Measurements from ENCODE around the gene BTBD19. TPM values are rescaled to one million over a fixed set of nuclear protein-coding genes. Genes with fewer than 3 reads are reported as not detected.

The BTBD19 gene
- polyA plus RNA-seq, 1 of the 3 experiments (the other 2 are of a cell fraction) = 36.9 TPM

DNA sequence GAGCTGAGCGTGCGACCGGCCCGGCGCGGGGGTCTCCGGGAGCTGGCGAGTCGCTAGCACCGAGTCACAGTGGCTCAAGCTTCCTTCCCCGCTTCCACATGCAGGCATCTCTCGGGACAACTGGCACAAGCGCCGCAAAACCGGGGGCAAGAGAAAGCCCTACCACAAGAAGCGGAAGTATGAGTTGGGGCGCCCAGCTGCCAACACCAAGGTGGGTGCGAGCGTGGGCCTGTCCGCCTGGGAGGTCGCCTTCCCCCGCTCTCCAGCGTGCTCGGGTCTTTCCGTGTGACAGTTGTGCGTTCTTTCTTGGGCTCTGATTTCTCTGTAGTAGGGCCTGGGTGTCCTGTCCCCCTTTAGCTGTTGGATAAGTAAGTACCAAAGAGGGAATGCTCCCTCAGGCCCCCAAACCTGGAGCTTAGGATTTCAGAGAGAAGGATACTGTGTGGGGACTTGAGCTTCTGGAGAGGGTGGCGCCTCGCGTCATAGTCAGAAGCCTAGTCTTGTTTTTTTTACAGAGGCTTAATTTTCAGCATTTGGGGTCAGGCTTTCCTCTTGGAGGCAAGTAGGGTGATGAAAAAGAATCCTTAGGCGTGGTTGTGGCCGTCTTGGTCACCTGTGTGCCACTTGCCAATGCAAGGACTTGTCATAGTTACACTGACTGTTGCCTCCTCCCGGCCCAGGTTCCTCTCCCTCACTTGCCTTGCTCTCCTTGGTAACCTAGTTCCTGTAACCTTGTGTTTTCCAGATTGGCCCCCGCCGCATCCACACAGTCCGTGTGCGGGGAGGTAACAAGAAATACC lies 32.2 kb upstream of the BTBD19 start:
- ChIA-PET CTCF (interaction anchor here (1.1 to 2.7 kb wide), 8 partner anchors 8 to 45 kb away, joined by 3 to 16 read pairs (median 4); partner anchors contain the start of genes BTBD19, PLK3 and RNU5D-1), POLR2A (interaction anchor here (0.6 to 2.5 kb wide), 23 partner anchors 8 to 564 kb away, joined by 3 to 22 read pairs (median 6); partner anchors contain the start of genes ARMH1, BEST4, BTBD19 and EIF2B3)
- H3F3A ChIP-seq (replicated peaks; ENCODE audit: insufficient read depth) = peaks cover 59% of the 10 kb centered on the region
- TF ChIP-seq POLR2AphosphoS5 (IDR thresholded peaks at IDR 0.05; ENCODE audit: low read depth, low read length) (no peak), RCOR1 (IDR thresholded peaks at IDR 0.05; ENCODE audit: low read length) (no peak), GABPA (IDR thresholded peaks at IDR 0.05; ENCODE audit: low read depth) (no peak), RXRA (IDR thresholded peaks at IDR 0.05; ENCODE audit: borderline replicate concordance, low read depth) (no peak), FOSL2 (IDR thresholded peaks at IDR 0.05; ENCODE audit: borderline replicate concordance, low read depth) (no peak), FOXM1 (IDR thresholded peaks at IDR 0.05; ENCODE audit: low read depth) (no peak), CHD2 (IDR thresholded peaks at IDR 0.05; ENCODE audit: low read length, partially characterized antibody) (no peak), YY1 (IDR thresholded peaks at IDR 0.05; ENCODE audit: low read depth) (no peak)
- TF ChIP-seq, protein P1, sequence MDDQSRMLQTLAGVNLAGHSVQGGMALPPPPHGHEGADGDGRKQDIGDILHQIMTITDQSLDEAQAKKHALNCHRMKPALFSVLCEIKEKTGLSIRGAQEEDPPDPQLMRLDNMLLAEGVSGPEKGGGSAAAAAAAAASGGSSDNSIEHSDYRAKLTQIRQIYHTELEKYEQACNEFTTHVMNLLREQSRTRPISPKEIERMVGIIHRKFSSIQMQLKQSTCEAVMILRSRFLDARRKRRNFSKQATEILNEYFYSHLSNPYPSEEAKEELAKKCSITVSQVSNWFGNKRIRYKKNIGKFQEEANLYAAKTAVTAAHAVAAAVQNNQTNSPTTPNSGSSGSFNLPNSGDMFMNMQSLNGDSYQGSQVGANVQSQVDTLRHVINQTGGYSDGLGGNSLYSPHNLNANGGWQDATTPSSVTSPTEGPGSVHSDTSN (IDR thresholded peaks at IDR 0.05) = no peak
- TF ChIP-seq, protein P2, sequence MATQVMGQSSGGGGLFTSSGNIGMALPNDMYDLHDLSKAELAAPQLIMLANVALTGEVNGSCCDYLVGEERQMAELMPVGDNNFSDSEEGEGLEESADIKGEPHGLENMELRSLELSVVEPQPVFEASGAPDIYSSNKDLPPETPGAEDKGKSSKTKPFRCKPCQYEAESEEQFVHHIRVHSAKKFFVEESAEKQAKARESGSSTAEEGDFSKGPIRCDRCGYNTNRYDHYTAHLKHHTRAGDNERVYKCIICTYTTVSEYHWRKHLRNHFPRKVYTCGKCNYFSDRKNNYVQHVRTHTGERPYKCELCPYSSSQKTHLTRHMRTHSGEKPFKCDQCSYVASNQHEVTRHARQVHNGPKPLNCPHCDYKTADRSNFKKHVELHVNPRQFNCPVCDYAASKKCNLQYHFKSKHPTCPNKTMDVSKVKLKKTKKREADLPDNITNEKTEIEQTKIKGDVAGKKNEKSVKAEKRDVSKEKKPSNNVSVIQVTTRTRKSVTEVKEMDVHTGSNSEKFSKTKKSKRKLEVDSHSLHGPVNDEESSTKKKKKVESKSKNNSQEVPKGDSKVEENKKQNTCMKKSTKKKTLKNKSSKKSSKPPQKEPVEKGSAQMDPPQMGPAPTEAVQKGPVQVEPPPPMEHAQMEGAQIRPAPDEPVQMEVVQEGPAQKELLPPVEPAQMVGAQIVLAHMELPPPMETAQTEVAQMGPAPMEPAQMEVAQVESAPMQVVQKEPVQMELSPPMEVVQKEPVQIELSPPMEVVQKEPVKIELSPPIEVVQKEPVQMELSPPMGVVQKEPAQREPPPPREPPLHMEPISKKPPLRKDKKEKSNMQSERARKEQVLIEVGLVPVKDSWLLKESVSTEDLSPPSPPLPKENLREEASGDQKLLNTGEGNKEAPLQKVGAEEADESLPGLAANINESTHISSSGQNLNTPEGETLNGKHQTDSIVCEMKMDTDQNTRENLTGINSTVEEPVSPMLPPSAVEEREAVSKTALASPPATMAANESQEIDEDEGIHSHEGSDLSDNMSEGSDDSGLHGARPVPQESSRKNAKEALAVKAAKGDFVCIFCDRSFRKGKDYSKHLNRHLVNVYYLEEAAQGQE (IDR thresholded peaks at IDR 0.05; ENCODE audit: low read depth, low read length) = no peak
- TF ChIP-seq, protein P3, sequence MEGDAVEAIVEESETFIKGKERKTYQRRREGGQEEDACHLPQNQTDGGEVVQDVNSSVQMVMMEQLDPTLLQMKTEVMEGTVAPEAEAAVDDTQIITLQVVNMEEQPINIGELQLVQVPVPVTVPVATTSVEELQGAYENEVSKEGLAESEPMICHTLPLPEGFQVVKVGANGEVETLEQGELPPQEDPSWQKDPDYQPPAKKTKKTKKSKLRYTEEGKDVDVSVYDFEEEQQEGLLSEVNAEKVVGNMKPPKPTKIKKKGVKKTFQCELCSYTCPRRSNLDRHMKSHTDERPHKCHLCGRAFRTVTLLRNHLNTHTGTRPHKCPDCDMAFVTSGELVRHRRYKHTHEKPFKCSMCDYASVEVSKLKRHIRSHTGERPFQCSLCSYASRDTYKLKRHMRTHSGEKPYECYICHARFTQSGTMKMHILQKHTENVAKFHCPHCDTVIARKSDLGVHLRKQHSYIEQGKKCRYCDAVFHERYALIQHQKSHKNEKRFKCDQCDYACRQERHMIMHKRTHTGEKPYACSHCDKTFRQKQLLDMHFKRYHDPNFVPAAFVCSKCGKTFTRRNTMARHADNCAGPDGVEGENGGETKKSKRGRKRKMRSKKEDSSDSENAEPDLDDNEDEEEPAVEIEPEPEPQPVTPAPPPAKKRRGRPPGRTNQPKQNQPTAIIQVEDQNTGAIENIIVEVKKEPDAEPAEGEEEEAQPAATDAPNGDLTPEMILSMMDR (IDR thresholded peaks at IDR 0.05) = no peak
- peak overlapping the region; percentile 98 for H3K4me2 ChIP-seq
- H3K4me3 ChIP-seq (ENCODE audit: low read depth in 2 of 2, low read length in 1 of 2) = peak overlapping the region; percentile 54 to 79
- DNase-seq = no peak
- peak overlapping the region; percentile 93 for H3K9ac ChIP-seq
- peaks cover 14 to 16% of the 10 kb centered on the region in 2 experiments; a peak in 3 of 4 replicates for H3K4me1 ChIP-seq (ENCODE audit: control insufficient read depth in 1 of 2, insufficient read depth in 2 of 2, low read depth in 1 of 2, low read length in 1 of 2)
- H2AFZ ChIP-seq (ENCODE audit: low read depth) = no peak overlapping the region
- H3K9me3 ChIP-seq = no peaks in the 10 kb centered on the region
- peaks cover 56% of the 10 kb centered on the region for H3K79me2 ChIP-seq (ENCODE audit: insufficient read depth)
- H3K36me3 ChIP-seq (replicated peaks in 1 of 2; ENCODE audit: control insufficient read depth in 1 of 2, insufficient read depth in 2 of 2, low read length in 1 of 2) = peaks cover 22 to 52% of the 10 kb centered on the region in 2 experiments
- WGBS (ENCODE audit: low lambda C conversion rate) = under 1% methylated on average over 15 of the region's 36 CpGs
- no peaks in the 10 kb centered on the region for H3K9me2 ChIP-seq
- H3K27ac ChIP-seq (ENCODE audit: low read depth in 2 of 2, low read length in 1 of 2) = peak overlapping the region; percentile 84 to 87
- peaks cover 41% of the 10 kb centered on the region for H4K20me1 ChIP-seq (ENCODE audit: insufficient read depth)
- H3K27me3 ChIP-seq (ENCODE audit: insufficient read depth) = no peaks in the 10 kb centered on the region

All from SK-N-SH (cell line).